Vagina (tissue), 2 donors: ENCODE results near the gene SEZ6L.

Source experiments
- CTCF ChIP-seq, 3 experiments: fragments of 450-650 bp in 2 of 3; fragments of 200-600 bp in 1 of 3; sonication (generic) in 1 of 3; IDR thresholded peaks; one replicate each; pipeline ENCODE4 v1.5.1; 2017 to 2019; ENCODE audit warnings: antibody characterized with exemption in 3 of 3, mild to moderate bottlenecking in 2 of 3, moderate library complexity in 2 of 3
- POLR2AphosphoS5 ChIP-seq, 2 donors: sonication (generic); formaldehyde crosslinking; IDR thresholded peaks; one replicate each; pipeline ENCODE4 v1.9.0; 2017; ENCODE audit warnings: antibody characterized with exemption in 2 of 2, mild to moderate bottlenecking in 2 of 2, low read depth in 1 of 2; ENCODE audit not compliant: insufficient read depth in 1 of 2

DNA sequence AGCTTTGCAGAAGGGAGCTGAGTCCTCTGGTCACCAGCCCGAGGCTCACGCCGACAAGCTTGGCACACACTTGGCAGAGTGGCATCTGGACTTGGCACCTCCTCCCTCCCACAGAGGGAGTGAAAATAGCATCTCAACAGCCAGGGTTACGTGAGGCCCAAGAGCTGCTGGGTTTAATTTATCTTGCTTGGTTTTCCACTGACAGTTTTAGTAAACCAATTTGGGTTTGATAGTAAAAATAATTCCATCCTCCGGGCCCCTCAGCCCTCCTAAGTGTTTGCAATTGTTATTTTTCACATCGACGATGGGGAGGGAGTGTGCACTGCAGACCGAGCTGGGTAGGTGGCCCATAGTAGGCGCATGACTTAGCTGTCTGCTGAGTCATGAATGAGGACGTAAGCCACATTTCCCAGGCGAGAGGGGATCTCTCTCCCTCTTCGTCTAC, 152.2 kb downstream of the SEZ6L start:
- no peak for TF ChIP-seq CTCF (IDR thresholded peaks at IDR 0.05)
- no peak for TF ChIP-seq POLR2AphosphoS5 (IDR thresholded peaks at IDR 0.05; ENCODE audit: insufficient read depth in 1 of 2, low read depth in 1 of 2)
